Heart right ventricle (tissue), 16 donors: ENCODE results near the gene EFCAB8. TPM values are rescaled to one million over a fixed set of nuclear protein-coding genes. Genes with fewer than 3 reads are reported as not detected.

Source experiments
- ATAC-seq, 8 donors: fragments of 200-7000 bp; cut with Tn5 transposase; one replicate each; pipeline ENCODE4 v1.9.1; 2020; ENCODE audit warnings: mild to moderate bottlenecking in 8 of 8, moderate library complexity in 8 of 8, moderate number of reproducible peaks in 1 of 8
- DNase-seq, 2 donors: peaks; one replicate each; pipeline ENCODE4 v3.0.0-alpha.2; 2020
- H3K27ac ChIP-seq, 10 donors: fragments of 200-600 bp; sonication (generic) in 2 of 10; one replicate each; pipeline versions ENCODE4 v1.5.0 to v1.8.0; 2020 to 2022; ENCODE audit warnings: mild to moderate bottlenecking in 3 of 10
- H3K27me3 ChIP-seq, 7 donors: fragments of 200-600 bp; one replicate each; pipeline ENCODE4 v1.8.0; 2021 to 2022; ENCODE audit warnings: mild to moderate bottlenecking in 2 of 7
- H3K36me3 ChIP-seq, 9 donors: fragments of 200-600 bp; sonication (generic) in 1 of 9; one replicate each; pipeline versions ENCODE4 v1.5.0 to v1.8.0; 2020 to 2022; ENCODE audit warnings: mild to moderate bottlenecking in 2 of 9
- H3K4me1 ChIP-seq, 9 donors: fragments of 200-600 bp; sonication (generic) in 1 of 9; one replicate each; pipeline versions ENCODE4 v1.5.0 to v1.8.0; 2020 to 2022; ENCODE audit warnings: mild to moderate bottlenecking in 4 of 9
- H3K4me3 ChIP-seq, 10 donors: fragments of 200-600 bp; sonication (generic) in 2 of 10; one replicate each; pipeline versions ENCODE4 v1.5.0 to v1.8.0; 2020 to 2022; ENCODE audit warnings: mild to moderate bottlenecking in 7 of 10, moderate library complexity in 2 of 10
- H3K9me3 ChIP-seq, 11 donors: fragments of 200-600 bp in 10 of 11; sonication (generic) in 2 of 11; one replicate each; pipeline versions ENCODE4 v1.5.0 to v1.8.0; 2013 to 2022; ENCODE audit warnings: mild to moderate bottlenecking in 2 of 11, control low read depth in 1 of 11, moderate library complexity in 1 of 11
- WGBS, 2 donors: extraction: QIAGEN DNeasy Blood & Tissue Kit; methylation state at CpG; one replicate each; pipeline ENCODE4 v1.1.7; 2013; ENCODE audit warnings: inconsistent platforms in 1 of 2; 5-methylcytosine and 5-hydroxymethylcytosine counted together
- intact Hi-C, 10 donors: fragments of 100-400 bp; cut with DNase I; formaldehyde crosslinking; loops; one replicate each; pipeline versions ENCODE4 v1.11.1 to v1.14.2; 2022
- polyA plus RNA-seq, 2 donors: library from polyadenylated mRNA; stranded (reverse); fragments of 200-250 nt; gene quantifications; one replicate each; pipeline ENCODE4 v1.2.3, GENCODE V29; 2013
- total RNA-seq, 10 donors: library from RNA; stranded (reverse); fragmentation: NEBNext Ultra II Directional in 3 of 10; extraction: Animal tissue kit (Norgen Biotek cat#: 25700) in 3 of 10; gene quantifications; one replicate each; pipeline versions ENCODE4 v1.2.1 to v1.2.4, GENCODE V29; 2021 to 2023
- TF ChIP-seq, protein P1 (sequence below), 9 donors: fragments of 200-600 bp; sonication (generic) in 2 of 9; IDR thresholded peaks; one replicate each; pipeline versions ENCODE4 v1.5.0 to v1.8.0; 2021 to 2022; ENCODE audit warnings: antibody characterized with exemption in 9 of 9, mild to moderate bottlenecking in 5 of 9, moderate library complexity in 1 of 9
- donor health status: Arrhythmogenic right ventricular cardiomyopathy.
- donor health status: ischemic (EF 13 %, LVEDD 7.1; RV severe dilation, severe dysfunction).
- donor health status: healthy with polysubstance abuse.
- donor health status: DM: no; HTN: yes; CAD: no.
- donor health status: DM: no; HTN: no; CAD: no.
- donor health status: ischemic (EF 25% LVEDD 6.9; RV normal size, moderate dysfunction).
- donor health status: ischemic (EF 25% LVEDD 5.7; RV mildly dilated, moderate dysfunction).
- donor health status: healthy.
- donor health status: DM: yes; HTN: yes; CAD: no.
- donor health status: Ischemic cardiomyopathy.
- donor health status: ischemic (EF 35%, LVEDD 5.7; RV mildly dilated, moderate dysfunction).
- donor health status: nonischemic (EF 11% LVEDD 7.7; RV severe dilation, severe dysfunction).
- donor health status: DM: yes; HTN: yes; CAD: no.
- donor health status: PGD.
- donor health status: ischemic (EF 29% LVEDD 5.4; RV normal size, mild dysfunction).
- donor health status: nonischemic (EF 23%, LVEDD 6.1; RV moderate dilation, normal function).

The EFCAB8 gene
- total and polyA plus RNA-seq, 12 donors, result 0.15 to 0.58 TPM; not detected in 10

GRCh38 chr20:32920066-32920465 lies 61.3 kb downstream of the EFCAB8 start:
- ATAC-seq (no peak), DNase-seq (no peak)
- Histone ChIP-seq H3K9me3 (peaks cover 0 to 18% (median 16%) of the 10 kb centered on the region in 11 donors), H3K27me3 (no peaks in the 10 kb centered on the region), H3K4me3 (no peak overlapping the region), H3K36me3 (no peaks in the 10 kb centered on the region), H3K27ac (no peak overlapping the region), H3K4me1 (no peaks in the 10 kb centered on the region)
- intact Hi-C loops, result no loop called here
- TF ChIP-seq, protein P1, sequence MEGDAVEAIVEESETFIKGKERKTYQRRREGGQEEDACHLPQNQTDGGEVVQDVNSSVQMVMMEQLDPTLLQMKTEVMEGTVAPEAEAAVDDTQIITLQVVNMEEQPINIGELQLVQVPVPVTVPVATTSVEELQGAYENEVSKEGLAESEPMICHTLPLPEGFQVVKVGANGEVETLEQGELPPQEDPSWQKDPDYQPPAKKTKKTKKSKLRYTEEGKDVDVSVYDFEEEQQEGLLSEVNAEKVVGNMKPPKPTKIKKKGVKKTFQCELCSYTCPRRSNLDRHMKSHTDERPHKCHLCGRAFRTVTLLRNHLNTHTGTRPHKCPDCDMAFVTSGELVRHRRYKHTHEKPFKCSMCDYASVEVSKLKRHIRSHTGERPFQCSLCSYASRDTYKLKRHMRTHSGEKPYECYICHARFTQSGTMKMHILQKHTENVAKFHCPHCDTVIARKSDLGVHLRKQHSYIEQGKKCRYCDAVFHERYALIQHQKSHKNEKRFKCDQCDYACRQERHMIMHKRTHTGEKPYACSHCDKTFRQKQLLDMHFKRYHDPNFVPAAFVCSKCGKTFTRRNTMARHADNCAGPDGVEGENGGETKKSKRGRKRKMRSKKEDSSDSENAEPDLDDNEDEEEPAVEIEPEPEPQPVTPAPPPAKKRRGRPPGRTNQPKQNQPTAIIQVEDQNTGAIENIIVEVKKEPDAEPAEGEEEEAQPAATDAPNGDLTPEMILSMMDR (IDR thresholded peaks at IDR 0.05), result no peak
- 89 to 90% methylated on average over 12 of the region's 12 CpGs for WGBS, 2 donors

DNA sequence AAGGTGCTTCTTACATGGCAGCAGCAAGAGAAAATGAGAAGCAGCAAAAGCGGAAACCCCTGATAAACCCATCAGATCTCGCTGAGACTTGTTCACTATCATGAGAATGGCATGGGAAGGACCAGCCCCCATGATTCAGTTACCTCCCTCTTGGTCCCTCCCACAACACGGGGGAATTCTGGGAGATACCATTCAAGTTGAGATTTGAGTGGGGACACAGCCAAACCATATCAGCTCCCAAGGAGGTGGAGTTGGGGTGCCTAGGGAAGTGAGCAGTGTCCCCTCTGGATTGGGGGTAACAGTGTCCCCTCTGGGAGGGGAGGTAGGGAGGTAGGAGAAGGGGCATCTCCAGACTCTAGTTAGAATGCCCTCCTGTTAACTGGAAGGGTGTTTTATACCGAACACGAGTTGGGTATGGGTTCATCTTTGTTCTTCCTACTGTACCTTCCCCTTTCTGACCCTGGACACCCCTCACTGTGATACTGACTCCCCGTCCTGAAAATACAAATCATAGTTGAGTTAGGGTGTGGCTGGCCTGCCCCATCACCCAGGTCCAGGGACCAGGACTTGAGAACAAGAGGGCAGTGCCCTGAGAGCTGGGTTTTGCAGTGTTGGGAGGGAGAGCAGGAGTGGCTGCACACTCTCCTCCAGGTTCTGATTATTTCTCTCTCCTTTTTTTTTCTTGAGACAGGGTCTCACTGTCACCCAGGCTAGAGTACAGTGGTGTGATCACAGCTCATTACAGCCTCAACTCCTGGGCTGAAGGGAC lies 62.0 kb downstream of the EFCAB8 start:
- intact Hi-C loops, result no loop called here
- DNase-seq (no peak), ATAC-seq (no peak)
- 80 to 90% methylated on average over 6 of the region's 6 CpGs for WGBS, 2 donors
- Histone ChIP-seq H3K27me3 (peaks cover 0 to 1% (median 0%) of the 10 kb centered on the region in 7 donors), H3K4me3 (no peak overlapping the region), H3K9me3 (peaks cover 0 to 11% (median 10%) of the 10 kb centered on the region in 11 donors), H3K36me3 (no peaks in the 10 kb centered on the region), H3K4me1 (no peaks in the 10 kb centered on the region), H3K27ac (no peak overlapping the region)
- TF ChIP-seq, protein P1 (IDR thresholded peaks at IDR 0.05), result no peak

DNA sequence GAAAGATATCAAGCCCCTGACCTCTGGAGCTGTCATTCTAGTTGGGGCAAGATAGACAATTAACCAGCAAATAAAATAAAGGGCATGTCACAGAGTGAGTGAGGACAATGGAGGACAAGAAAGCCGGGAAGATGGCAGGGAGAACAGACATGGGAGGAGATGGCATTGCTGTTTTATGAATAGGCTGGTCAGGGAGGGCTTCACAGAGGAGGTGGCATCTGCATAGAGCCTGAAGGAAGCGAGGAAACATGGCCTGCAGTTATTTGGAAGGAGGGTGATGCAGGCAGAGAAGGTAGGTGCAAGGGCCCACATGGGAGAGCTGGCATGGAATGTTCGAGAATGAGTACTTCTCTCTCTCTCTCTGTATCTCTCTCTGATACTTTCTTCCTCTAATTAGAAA lies 63.7 kb downstream of the EFCAB8 start:
- intact Hi-C loops, result no loop called here
- Histone ChIP-seq H3K27me3 (peaks cover 0 to 4% (median 0%) of the 10 kb centered on the region in 7 donors), H3K27ac (no peak overlapping the region), H3K4me1 (no peaks in the 10 kb centered on the region), H3K36me3 (no peaks in the 10 kb centered on the region), H3K9me3 (no peaks in the 10 kb centered on the region), H3K4me3 (no peak overlapping the region)
- ATAC-seq (no peak), DNase-seq (no peak)
- TF ChIP-seq, protein P1 (IDR thresholded peaks at IDR 0.05), result no peak
- WGBS, 2 donors, result 85 to 86% methylated on average over 3 of the region's 3 CpGs

DNA sequence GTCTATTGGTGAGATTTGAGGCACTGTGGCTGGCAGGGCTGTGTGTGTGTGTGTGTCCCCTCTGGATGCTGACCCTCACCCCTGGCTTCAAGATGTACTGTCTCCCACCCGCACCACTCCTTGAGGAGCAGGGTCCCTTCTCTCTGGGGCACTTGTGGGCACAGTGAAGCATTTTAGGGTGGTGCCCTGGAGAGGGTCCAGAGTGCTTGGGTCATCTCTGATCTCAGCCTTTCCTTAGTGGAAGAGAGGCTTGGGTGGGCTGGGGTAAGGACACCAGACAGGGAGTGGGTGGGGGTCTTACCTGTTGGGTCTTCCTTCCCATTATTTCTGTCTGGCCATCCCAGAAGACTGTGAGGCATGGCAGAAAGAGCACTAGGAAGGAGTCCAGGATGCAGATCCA lies 66.1 kb downstream of the EFCAB8 start:
- Histone ChIP-seq H3K9me3 (no peaks in the 10 kb centered on the region), H3K27ac (no peak overlapping the region), H3K36me3 (no peaks in the 10 kb centered on the region), H3K4me3 (no peak overlapping the region), H3K4me1 (no peaks in the 10 kb centered on the region), H3K27me3 (peaks cover 0 to 4% (median 0%) of the 10 kb centered on the region in 7 donors)
- DNase-seq (no peak), ATAC-seq (no peak)
- intact Hi-C loops, result no loop called here
- TF ChIP-seq, protein P1 (IDR thresholded peaks at IDR 0.05), result no peak
- WGBS, 2 donors, result 89 to 100% methylated on average over 1 of the region's 1 CpG
